ENCODE results near the gene PTH.

GRCh38 chr11:13473013-13473722 is 22.6 kb downstream of the PTH start:
- TF ChIP-seq POLR2A (IDR thresholded peaks at IDR 0.05) (no peak), CTCF (IDR thresholded peaks at IDR 0.05) (no peak)
